Measurements from ENCODE around the gene ATP9B.
"Not testable (repeated sequence)": the region's sequence is repeated elsewhere in the genome, so short reads cannot be mapped to it uniquely, and the experiment has no call there.

ATP9B gene

DNA sequence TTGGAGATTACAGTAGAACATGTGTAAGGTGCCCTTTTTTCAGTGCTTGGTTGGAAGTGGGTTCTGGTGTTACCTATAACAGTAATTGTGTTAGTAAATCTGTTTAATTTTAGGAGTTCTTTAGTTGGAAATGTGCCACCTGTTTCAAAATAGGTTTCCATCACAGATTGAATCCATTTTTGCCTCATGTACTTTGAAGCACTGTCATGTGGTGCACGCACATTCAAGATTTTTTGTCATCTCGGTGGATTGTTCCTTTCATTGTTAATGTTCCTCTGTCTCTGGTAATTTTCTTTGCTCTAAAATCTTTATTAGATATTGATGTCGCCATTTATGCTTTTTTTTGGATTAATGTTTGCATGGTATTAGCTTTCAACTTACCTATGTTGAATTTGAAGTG is 1.3 kb downstream of the ATP9B start:
- TF ChIP-seq, protein P1, sequence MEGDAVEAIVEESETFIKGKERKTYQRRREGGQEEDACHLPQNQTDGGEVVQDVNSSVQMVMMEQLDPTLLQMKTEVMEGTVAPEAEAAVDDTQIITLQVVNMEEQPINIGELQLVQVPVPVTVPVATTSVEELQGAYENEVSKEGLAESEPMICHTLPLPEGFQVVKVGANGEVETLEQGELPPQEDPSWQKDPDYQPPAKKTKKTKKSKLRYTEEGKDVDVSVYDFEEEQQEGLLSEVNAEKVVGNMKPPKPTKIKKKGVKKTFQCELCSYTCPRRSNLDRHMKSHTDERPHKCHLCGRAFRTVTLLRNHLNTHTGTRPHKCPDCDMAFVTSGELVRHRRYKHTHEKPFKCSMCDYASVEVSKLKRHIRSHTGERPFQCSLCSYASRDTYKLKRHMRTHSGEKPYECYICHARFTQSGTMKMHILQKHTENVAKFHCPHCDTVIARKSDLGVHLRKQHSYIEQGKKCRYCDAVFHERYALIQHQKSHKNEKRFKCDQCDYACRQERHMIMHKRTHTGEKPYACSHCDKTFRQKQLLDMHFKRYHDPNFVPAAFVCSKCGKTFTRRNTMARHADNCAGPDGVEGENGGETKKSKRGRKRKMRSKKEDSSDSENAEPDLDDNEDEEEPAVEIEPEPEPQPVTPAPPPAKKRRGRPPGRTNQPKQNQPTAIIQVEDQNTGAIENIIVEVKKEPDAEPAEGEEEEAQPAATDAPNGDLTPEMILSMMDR (IDR thresholded peaks at IDR 0.05; ENCODE audit: control insufficient read depth, extremely low read depth, insufficient read depth) = no peak
- peak overlapping the region; percentile 93 for H3K4me3 ChIP-seq (ENCODE audit: low read depth, low read length)
- DNase-seq (ENCODE audit: low read depth) = no peak

DNA sequence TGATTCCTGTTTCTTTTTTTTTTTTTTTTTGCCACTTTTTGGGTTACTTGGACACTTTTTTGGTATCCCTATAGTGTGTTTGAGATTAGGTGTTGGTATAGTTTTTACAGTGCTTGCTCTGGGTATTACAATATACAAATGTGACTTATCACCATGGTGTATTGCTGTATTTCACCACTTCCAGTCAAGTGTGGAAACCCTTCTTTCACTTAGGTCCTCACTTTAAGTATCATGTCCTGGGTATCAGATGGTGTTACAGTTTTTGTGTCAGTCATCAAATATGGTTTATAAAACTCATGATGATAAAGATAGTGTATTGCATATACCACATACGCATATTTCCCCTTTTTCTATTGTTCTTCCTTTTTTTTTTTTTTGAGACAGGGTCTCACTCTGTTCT is 1.8 kb downstream of the ATP9B start:
- DNase-seq (ENCODE audit: low read depth) = no peak
- TF ChIP-seq, protein P1 (IDR thresholded peaks at IDR 0.05; ENCODE audit: control insufficient read depth, extremely low read depth, insufficient read depth) = no peak
- no peak overlapping the region; the same call in 1 of the 2 replicates for H3K4me3 ChIP-seq (ENCODE audit: low read depth, low read length)

DNA sequence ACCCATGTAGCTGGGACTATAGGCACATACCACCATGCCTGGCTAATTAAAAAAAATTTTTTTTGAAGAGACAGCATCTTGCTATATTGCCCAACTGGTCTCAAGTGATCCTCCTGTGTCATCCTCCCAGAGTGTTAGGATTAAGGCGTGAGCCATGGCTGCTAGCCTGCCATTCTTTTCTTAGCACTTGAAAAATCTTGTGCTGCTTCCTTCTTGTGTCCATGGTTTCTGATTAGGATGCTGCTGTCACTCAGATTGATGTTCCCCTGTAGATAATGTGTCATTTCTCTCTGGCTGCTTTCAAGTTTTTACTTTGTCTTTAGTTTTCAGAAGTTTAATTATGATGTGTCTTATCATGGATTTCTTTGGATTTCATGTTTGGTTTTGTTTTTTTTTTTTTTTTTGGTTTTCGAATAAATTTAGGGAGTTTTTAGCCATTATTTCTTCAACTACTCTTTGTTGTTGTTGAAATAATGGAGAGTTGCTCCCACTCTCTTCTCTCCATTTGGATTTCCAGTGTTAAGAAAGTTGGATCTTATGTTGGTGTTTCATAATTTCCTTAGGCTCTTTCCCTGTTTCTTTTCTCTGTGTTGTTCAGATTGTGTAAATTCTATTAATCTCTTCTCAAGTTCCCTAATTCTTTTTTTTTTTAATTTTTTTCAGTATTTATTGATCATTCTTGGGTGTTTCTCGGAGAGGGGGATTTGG is 2.5 kb downstream of the ATP9B start:
- TF ChIP-seq, protein P1 (IDR thresholded peaks at IDR 0.05; ENCODE audit: control insufficient read depth, extremely low read depth, insufficient read depth) = no peak
- no peak overlapping the region for H3K4me3 ChIP-seq (ENCODE audit: low read depth, low read length)
- DNase-seq (ENCODE audit: low read depth) = no peak

DNA sequence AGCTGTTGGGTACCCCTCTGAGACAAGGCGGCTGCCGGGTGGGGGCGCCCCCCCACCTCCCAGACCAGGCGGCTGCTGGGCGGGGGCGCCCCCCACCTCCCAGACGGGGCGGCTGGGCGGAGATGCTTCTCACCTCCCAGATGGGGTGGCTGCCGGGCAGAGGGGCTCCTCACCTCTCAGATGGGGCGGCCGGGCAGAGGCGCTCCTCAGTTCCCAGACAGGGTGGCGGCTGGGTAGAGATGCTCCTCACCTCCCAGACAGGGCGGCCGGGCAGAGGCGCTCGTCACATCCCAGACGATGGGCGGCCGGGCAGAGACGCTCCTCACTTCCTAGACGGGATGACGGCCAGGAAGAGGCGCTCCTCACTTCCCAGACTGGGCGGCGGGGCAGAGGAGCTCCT is 3.5 kb downstream of the ATP9B start:
- not testable (repeated sequence) for H3K4me3 ChIP-seq (ENCODE audit: low read depth, low read length)

DNA sequence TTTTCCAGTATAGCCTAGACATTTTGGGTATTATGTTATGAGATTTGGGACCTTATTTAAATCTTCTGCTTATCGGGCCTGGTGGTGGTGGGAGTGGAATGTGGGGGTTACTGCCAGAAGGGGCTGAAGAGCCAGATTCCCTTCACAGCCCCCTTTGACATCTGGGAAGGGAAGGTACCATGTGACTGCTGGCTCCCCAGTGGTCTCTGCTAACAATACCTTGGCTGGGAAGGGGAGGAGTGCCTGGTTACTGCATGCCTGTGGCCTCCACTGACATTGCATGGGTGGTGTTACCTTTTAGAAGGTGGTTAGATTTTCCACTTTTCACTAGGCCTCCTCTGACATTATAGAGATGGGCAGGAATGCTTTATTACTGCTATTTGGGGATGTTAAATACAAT is 8.0 kb downstream of the ATP9B start:
- no peak for DNase-seq (ENCODE audit: low read depth)
- TF ChIP-seq, protein P1 (IDR thresholded peaks at IDR 0.05; ENCODE audit: control insufficient read depth, extremely low read depth, insufficient read depth) = no peak
- no peak overlapping the region for H3K4me3 ChIP-seq (ENCODE audit: low read depth, low read length)

More for the DNA sequence above, 3.5 kb downstream of the ATP9B start:
- not testable (repeated sequence) for DNase-seq (ENCODE audit: low read depth)

DNA sequence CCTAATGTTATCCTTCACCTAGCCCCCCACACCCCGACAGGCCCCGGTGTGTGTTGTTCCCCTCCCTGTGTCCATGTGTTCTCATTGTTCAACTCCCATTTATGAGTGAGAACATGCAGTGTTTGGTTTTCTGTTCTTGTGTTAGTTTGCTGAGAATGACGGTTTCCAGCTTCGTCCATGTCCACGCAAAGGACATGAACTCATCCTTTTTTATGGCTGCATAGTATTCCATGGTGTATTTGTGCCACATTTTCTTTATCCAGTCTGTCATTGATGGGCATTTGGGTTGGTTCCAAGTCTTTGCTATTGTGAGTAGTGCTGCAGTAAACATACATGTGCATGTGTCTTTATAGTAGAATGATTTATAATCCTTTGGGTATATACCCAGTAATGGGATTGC is 9.6 kb downstream of the ATP9B start:
- DNase-seq (ENCODE audit: low read depth); H3K4me3 ChIP-seq (ENCODE audit: low read depth, low read length): not testable (repeated sequence)

DNA sequence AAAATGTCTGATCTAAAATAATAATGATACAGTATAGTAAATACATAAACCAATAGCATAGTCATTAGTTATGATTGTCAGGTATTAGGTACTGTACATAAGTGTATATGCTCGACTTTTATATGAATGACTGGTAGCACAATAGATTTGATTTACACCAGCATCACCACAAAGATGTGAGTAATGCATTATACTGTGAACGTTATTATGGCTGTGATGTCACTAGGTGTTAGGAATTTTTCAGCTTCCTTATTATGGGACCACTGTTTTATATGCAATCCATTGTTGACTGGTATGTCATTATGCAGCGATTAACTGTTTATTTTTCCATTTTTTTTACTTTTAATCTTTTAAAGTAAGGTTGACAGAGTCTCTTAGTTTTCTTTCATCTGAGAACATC is 23.7 kb downstream of the ATP9B start:
- TF ChIP-seq, protein P1 (IDR thresholded peaks at IDR 0.05; ENCODE audit: control insufficient read depth, extremely low read depth, insufficient read depth) = no peak
- no peak overlapping the region for H3K4me3 ChIP-seq (ENCODE audit: low read depth, low read length)
- no peak for DNase-seq (ENCODE audit: low read depth)

DNA sequence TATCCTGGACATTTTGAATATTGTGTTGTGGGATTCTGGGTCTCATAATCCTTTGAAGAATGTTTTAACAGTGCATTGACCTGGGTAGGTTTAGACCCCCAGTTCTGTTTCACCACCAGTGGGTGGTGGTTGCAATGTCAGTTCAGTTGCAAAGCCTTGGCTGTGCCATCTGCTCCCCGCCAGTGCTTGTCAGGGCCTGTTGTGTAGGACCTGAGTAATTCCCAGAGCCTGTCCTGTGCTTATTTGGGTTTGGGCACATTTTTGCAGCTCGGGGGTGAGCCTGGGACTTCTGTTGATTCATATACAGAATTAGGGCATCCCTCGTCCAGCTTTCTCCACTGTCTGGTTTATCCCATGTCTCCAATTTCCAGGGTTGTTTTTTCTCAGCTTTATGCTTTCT is 24.8 kb downstream of the ATP9B start:
- DNase-seq (ENCODE audit: low read depth) = no peak
- no peak overlapping the region for H3K4me3 ChIP-seq (ENCODE audit: low read depth, low read length)
- TF ChIP-seq, protein P1 (IDR thresholded peaks at IDR 0.05; ENCODE audit: control insufficient read depth, extremely low read depth, insufficient read depth) = no peak

Data from LNCaP clone FGC (cell line).